Activated naive CD8-positive, alpha-beta T cell treated with anti-CD3 and anti-CD28 coated beads, Interleukin-2, amount 10 ng/mL, durations not matched to agents 7 days and 5 days (primary cell): ENCODE measurements around the gene CD207. TPM values are rescaled to one million over a fixed set of nuclear protein-coding genes. Genes with fewer than 3 reads are reported as not detected.
A peak's percentile ranks its signal among the peaks of the same experiment; 100 is the strongest.

Experiments used
- ATAC-seq: fragments of 150-1000 bp; cut with Tn5 transposase; one replicate; pipeline ENCODE4 v1.10.0; 2021; ENCODE audit warnings: low read depth, moderate library complexity
- POLR2A ChIA-PET: fragments of 350-600 bp; sonication (Branson Sonifier 250); formaldehyde crosslinking; loops from one replicate; lab custom pipeline; 2021; ENCODE audit warnings: antibody characterized with exemption; lab: Charles Lee
- DNase-seq: peaks from one replicate; pipeline ENCODE4 v3.0.0; 2021
- H3K27ac Mint-ChIP-seq: one replicate; pipeline ENCODE4 v1.8.0; 2022; ENCODE audit warnings: mild to moderate bottlenecking, mixed read lengths
- H3K27me3 Mint-ChIP-seq: one replicate; pipeline ENCODE4 v1.8.0; 2022; ENCODE audit warnings: mild to moderate bottlenecking, moderate library complexity, mixed read lengths
- H3K36me3 Mint-ChIP-seq: one replicate; pipeline ENCODE4 v1.8.0; 2021; ENCODE audit warnings: mild to moderate bottlenecking, mixed read lengths
- H3K4me1 Mint-ChIP-seq: one replicate; pipeline ENCODE4 v1.8.0; 2021; ENCODE audit warnings: mixed read lengths
- H3K4me3 Mint-ChIP-seq: one replicate; pipeline ENCODE4 v1.8.0; 2022; ENCODE audit warnings: mild to moderate bottlenecking, moderate library complexity, mixed read lengths
- H3K9me3 Mint-ChIP-seq: one replicate; pipeline ENCODE4 v1.8.0; 2021; ENCODE audit warnings: mixed read lengths
- total RNA-seq, 2 experiments: library from RNA; stranded (reverse); gene quantifications; one replicate each; pipeline ENCODE4 v1.2.3, GENCODE V29; 2021

CD207 gene
- total RNA-seq, 2 experiments from 2014 or later = not detected

DNA sequence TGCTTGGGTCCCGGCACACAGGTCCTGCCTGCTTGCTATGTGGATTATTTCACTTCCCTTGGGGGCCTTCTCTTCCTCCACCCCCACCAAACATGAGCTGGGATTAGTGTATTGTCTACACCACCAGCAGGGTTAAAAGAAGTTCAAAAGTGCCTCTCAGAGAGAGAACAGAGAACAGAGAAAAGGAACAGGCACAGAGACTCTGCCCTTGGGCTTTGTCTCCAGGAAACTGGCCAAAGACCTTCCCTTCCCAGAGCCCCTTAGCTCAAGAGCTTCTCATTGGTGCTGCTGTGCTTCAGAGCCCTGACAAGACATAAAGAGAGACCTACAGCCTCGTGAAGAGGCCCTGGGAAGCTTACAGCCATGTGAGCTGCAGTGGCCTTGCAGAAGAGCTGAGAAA, 38.1 kb downstream of the CD207 start:
- ATAC-seq = no peak
- H3K27ac Mint-ChIP-seq = no peak overlapping the region
- peaks cover 12% of the 10 kb centered on the region for H3K27me3 Mint-ChIP-seq
- no peak overlapping the region for H3K4me3 Mint-ChIP-seq
- POLR2A ChIA-PET = no interaction called here
- no peak for DNase-seq
- H3K9me3 Mint-ChIP-seq = peaks cover 8% of the 10 kb centered on the region
- no peaks in the 10 kb centered on the region for H3K4me1 Mint-ChIP-seq
- peaks cover 4% of the 10 kb centered on the region for H3K36me3 Mint-ChIP-seq

DNA sequence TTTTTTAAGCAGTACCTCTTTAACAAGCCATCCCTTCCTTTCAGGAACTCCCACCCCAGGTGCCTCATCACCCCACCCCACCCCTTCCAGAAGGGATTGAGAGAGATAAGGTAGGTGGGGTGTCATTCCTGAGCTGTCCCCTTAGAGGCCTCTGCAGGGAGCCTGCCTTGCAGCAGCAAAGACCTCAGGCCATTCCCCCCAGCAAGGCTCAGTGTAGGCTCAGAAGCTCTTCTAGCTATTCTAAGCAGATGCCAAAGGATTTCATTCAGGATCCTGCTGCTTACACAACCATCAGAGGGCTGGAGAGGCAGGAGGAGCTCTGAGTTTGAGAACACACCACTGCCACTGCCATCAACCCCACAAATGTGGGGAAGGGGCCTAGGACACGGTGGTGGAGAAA, 39.4 kb downstream of the CD207 start:
- peaks cover 4% of the 10 kb centered on the region for H3K36me3 Mint-ChIP-seq
- H3K4me3 Mint-ChIP-seq = no peak overlapping the region
- H3K27ac Mint-ChIP-seq = no peak overlapping the region
- peaks cover 23% of the 10 kb centered on the region for H3K27me3 Mint-ChIP-seq
- no peak for ATAC-seq
- POLR2A ChIA-PET = no interaction called here
- H3K4me1 Mint-ChIP-seq = no peaks in the 10 kb centered on the region
- peaks cover 8% of the 10 kb centered on the region for H3K9me3 Mint-ChIP-seq
- DNase-seq = no peak

DNA sequence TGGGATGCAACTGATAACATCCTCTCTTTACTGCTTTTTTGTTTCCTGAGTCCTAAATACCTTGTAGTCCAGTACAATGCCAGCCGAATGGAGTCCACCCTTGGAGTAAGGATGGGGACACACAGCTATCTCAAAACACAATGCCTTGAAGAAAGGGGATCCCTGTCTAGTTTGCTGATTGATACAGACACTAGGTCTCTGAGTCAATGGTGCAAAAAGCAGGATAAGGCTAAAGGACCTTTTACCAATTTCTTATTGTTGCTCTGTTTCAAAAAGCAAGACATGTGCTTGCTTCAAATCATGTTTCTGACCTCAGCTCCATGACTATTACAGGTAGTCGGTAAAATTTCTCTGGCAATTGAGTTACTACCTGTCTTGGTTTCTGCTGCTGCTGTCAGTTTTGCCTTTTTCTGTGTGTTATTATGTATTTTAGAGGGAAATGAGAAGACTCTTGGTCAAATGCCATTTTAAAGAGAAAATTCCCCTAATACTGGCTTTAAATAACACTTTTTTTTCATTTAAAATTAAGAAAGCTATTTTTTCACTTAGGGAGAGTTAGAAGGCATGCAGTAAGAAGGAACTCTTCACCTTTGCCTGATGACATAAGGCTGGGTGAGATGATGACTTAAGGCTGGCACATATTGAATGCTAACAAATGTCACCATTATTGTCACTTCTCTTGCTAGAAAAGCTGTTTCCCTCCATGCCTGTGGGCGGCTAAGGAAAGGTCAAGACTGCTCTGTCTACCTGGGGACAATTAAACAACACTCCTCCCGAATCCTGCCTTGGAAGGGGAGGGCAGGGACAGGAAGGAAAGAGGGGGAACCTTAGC, 40.2 kb downstream of the CD207 start:
- Mint-ChIP-seq H3K4me1 (no peaks in the 10 kb centered on the region), H3K9me3 (peaks cover 8% of the 10 kb centered on the region), H3K36me3 (peaks cover 3% of the 10 kb centered on the region), H3K27me3 (peaks cover 29% of the 10 kb centered on the region), H3K4me3 (no peak overlapping the region), H3K27ac (no peak overlapping the region)
- ATAC-seq = no peak
- POLR2A ChIA-PET = no interaction called here
- DNase-seq = no peak

DNA sequence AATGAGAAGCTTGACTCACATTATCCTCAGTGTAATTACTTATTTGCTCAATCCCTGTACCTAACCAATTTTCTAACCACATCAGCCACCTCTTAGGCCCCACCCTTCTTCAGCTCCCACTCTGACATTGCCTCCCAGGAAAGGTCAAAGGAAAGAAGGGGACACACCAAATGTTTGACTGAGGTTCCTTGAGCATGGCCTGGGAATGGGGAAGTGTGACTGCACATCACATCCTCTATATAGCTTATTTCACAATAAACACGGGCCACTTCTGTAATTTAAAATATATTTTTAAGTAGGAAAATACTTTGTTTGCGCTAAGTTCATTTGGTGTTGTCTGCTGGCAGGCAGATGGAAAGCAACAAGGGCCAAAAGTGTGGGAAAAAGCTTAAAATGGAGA, 42.2 kb downstream of the CD207 start:
- POLR2A ChIA-PET = no interaction called here
- Mint-ChIP-seq H3K27me3 (peaks cover 42% of the 10 kb centered on the region), H3K9me3 (no peaks in the 10 kb centered on the region), H3K27ac (no peak overlapping the region), H3K4me3 (no peak overlapping the region), H3K4me1 (peaks cover 5% of the 10 kb centered on the region), H3K36me3 (peaks cover 1% of the 10 kb centered on the region)
- ATAC-seq (no peak), DNase-seq (no peak)

DNA sequence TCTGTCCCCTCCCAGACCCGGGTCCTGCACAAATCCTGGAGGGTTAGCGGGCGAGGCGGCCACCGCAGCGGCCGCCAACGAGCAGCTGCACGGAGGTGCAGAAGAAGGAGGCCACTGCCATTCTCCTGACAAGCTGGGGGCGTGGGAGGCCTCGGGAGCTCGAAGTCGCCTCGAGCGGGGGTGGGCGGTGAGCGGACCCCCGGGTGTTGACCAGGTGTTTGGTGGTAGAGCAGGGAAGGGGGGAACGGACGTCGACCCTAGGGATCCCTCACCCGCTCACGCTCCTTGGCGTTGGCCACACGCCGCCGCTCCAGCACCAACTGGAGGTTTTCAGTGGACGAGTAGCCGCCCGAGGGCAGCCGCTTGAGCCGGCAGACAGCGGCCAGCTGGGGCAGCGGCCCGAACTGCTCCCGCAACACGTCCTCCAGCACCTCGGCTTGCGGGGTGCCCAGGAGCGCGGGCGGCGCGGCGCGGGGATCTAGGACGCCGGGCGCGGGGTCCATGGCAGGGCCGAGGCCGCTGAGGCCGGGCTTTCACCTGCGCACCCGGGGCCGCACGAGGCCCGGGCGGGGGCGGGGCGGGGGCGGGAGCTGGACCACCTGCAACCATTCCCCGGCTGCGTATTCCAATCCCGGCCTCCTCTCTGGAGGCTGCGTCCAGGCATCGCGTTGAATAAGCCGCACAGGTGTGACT, 45.3 kb downstream of the CD207 start, which contains the start of gene FIGLA:
Gene FIGLA (minus strand): TSS at position 508 of the 693 bp plus-strand sequence. CDS start 5 bp downstream, at position 503.
- H3K9me3 Mint-ChIP-seq = no peaks in the 10 kb centered on the region
- H3K4me1 Mint-ChIP-seq = peaks cover 8% of the 10 kb centered on the region
- peak within 1 kb of the TSS; percentile 72 for H3K4me3 Mint-ChIP-seq
- DNase-seq = no peak
- H3K36me3 Mint-ChIP-seq = no peaks in the 10 kb centered on the region
- peaks cover 64% of the 10 kb centered on the region for H3K27me3 Mint-ChIP-seq
- peak; percentile 15 for ATAC-seq
- POLR2A ChIA-PET = interaction anchor here (1.8 kb wide), 1 partner anchor 158 kb away, joined by 7 read pairs; no protein-coding TSS in a partner anchor
- no peak within 1 kb of the TSS for H3K27ac Mint-ChIP-seq

DNA sequence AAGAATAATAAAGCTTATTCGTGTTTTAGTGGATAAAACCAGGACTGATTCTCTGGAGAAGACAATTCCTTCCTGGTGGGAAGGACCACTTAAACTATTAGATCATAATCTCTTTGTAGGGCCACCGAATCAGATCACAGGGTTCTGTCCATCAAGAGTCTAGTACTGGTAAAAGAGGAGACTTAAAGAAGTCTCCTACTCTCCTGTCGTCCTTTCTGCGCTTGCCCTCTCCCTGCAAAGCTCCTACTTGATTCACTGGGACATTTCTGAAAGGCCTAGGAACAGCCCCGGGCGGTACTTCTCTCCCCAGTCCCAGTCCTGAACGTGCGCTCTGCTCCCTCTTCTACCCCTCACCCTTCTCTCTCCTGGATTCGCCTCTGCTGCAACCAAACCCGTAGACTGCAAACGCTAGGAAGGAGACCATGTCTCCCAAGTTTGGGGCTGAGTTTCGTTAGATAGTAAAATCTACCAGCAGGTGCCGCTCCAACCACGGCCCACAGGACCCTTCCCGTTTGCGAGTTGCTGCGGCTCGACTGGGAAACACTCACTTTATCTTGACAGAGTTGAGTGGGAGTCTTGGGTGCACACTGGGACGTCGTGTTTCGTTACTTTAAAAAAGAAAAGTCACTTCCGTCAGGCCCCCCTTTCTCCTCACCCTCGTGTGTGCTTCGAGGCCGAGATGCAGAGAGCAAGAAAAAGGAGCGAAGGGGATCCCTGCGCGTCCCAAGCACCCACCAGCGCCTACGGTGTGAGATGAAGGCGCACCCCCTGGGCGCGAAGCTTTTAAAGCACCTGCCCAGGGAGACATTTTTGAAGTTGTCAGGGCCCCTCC, 46.1 kb downstream of the CD207 start:
- DNase-seq (peak; percentile 73), ATAC-seq (peak; percentile 71)
- H3K36me3 Mint-ChIP-seq = no peaks in the 10 kb centered on the region
- H3K4me3 Mint-ChIP-seq = peak overlapping the region; percentile 72
- peaks cover 64% of the 10 kb centered on the region for H3K27me3 Mint-ChIP-seq
- H3K27ac Mint-ChIP-seq = no peak overlapping the region
- POLR2A ChIA-PET = interaction anchor here (1.8 kb wide), 1 partner anchor 159 kb away, joined by 7 read pairs; no protein-coding TSS in a partner anchor
- H3K9me3 Mint-ChIP-seq = no peaks in the 10 kb centered on the region
- H3K4me1 Mint-ChIP-seq = peaks cover 9% of the 10 kb centered on the region

DNA sequence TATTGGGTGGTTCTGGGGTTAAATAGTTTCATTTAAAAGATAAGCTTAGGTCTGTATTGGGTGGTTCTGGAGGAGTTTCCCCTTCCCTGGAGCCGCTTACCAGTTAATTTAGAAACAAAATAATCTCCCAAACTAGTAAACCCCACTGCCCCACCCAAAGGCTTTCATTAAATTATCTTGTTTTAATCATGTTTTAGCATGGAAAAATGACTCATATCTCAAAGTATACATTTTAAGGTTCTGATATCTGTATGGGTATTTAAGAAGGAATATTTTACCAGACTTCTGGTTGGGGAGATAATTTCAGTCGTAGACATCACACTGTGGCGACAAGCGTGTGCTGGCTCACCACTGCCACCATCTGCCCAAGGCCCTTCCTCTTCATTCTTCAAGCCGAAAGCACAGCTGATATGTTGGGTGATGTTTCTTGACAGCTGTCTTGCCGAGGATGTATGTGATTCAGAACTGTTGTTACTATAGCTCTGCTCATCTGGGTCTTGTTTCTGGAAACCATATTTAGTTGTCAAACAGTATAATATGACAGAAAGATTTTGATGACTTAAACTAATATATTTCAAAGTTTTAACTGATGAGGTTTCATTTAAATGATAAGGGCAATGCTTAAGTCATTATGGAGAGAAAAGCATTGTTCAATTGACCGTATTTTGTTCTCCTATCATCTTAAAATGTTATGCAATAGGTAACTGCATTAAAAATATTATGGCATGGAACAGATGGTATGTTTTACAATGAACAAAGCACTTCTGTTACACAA, 50.3 kb downstream of the CD207 start:
- ATAC-seq (peak; percentile 75), DNase-seq (no peak)
- Mint-ChIP-seq H3K27me3 (peaks cover 40% of the 10 kb centered on the region), H3K36me3 (no peaks in the 10 kb centered on the region), H3K27ac (no peak overlapping the region), H3K9me3 (no peaks in the 10 kb centered on the region), H3K4me1 (peaks cover 9% of the 10 kb centered on the region), H3K4me3 (no peak overlapping the region)
- POLR2A ChIA-PET = interaction anchor here (1.4 kb wide), 1 partner anchor 129 kb away, joined by 6 read pairs; no protein-coding TSS in a partner anchor

DNA sequence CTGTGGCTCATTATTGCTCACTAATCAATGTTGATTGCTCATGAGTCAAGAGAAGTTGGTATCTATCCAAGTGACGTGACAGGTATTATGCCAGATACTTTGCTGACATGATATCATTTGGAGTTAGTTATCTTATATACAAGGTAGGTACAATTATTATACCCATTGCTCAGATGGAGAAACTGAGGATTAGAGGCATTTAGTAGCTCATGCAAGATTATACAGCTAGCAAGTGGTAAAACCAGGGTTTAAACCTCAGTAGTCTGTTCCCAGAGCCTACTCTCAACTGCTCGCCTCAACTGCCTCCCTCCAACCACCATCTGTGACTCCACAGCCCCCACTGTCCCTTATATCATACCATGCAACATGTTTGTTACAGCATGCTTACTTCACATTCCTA, 51.3 kb downstream of the CD207 start:
- ATAC-seq (no peak), DNase-seq (no peak)
- Mint-ChIP-seq H3K4me3 (no peak overlapping the region), H3K27me3 (peaks cover 34% of the 10 kb centered on the region), H3K4me1 (peaks cover 4% of the 10 kb centered on the region), H3K27ac (no peak overlapping the region), H3K36me3 (no peaks in the 10 kb centered on the region), H3K9me3 (no peaks in the 10 kb centered on the region)
- POLR2A ChIA-PET = interaction anchor here (1.0 to 1.4 kb wide), 2 partner anchors 15 to 128 kb away, joined by 3 to 6 read pairs; no protein-coding TSS in a partner anchor

Other genes starting within 250 kb of the CD207 start
- 10 to 100 TPM; 20.9 to 25.7 TPM for gene ADD2, start 67.6 kb downstream of the CD207 start, total RNA-seq
- not detected for gene FIGLA, start 45.2 kb downstream of the CD207 start, total RNA-seq
- gene CLEC4F, start 15.2 kb downstream of the CD207 start, total RNA-seq = not detected
- gene VAX2, start 64.8 kb upstream of the CD207 start, total RNA-seq = not detected
- gene ATP6V1B1, start 100.1 kb upstream of the CD207 start, total RNA-seq = not detected
- gene ANKRD53, start 142.8 kb upstream of the CD207 start, total RNA-seq = under 1 TPM; 0.28 to 0.33 TPM
- 10 to 100 TPM; 51.7 to 55.5 TPM for gene TEX261, start 159.1 kb upstream of the CD207 start, total RNA-seq
- gene NAGK, start 232.8 kb upstream of the CD207 start, total RNA-seq = 10 to 100 TPM; 87.1 to 93.3 TPM